GM12873 (cell line): ENCODE measurements around the gene HPSE2.

Experiments
- TF ChIP-seq, protein P1 (sequence below): IDR thresholded peaks from 2 replicates; pipeline ENCODE4 v1.5.1; 2012; ENCODE audit warnings: low read depth, mild to moderate bottlenecking, moderate library complexity, low read length, control low read depth; ENCODE audit not compliant: insufficient read depth; ENCODE audit errors: missing control alignments

The HPSE2 gene

DNA sequence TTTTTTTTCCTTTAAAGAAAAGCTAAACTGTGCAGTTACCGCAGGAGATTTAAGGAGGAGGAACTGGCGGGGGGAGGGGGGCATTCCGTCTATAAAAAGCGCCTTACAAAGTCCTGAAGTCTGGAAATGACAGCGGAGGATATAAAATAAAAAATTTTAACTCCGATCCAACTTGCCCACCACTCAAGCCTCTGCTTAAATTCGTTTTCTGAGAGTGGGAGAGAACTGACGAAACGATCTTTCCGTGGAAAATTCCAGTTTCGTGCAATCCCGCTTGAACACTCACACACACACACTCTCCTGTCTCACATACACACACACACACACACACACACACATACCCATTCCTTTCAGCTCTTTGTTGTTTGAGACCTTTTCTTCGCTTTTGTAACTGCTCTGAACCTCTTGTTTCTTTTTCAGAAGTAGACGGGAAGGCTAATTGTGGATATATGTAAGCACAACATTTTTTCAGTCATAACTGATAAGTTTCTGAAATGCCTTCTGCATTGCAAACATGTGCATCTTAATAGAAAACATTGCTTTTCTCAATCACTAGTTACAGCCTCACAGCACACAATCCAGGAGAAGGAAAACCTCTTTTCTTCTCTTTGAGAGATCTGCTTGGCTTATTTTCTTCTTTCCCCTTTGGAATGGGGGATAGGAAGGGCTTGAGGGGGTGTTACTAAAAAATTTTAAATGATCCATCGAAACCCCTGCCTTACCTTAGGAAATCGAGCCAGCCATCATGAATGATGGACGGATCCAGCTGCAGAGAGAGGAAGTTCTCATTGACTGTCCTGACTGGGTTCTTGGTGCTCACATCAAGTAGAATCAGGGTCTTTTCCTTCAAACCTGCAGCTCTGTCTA is 628 bp downstream of the HPSE2 start:
- TF ChIP-seq, protein P1, sequence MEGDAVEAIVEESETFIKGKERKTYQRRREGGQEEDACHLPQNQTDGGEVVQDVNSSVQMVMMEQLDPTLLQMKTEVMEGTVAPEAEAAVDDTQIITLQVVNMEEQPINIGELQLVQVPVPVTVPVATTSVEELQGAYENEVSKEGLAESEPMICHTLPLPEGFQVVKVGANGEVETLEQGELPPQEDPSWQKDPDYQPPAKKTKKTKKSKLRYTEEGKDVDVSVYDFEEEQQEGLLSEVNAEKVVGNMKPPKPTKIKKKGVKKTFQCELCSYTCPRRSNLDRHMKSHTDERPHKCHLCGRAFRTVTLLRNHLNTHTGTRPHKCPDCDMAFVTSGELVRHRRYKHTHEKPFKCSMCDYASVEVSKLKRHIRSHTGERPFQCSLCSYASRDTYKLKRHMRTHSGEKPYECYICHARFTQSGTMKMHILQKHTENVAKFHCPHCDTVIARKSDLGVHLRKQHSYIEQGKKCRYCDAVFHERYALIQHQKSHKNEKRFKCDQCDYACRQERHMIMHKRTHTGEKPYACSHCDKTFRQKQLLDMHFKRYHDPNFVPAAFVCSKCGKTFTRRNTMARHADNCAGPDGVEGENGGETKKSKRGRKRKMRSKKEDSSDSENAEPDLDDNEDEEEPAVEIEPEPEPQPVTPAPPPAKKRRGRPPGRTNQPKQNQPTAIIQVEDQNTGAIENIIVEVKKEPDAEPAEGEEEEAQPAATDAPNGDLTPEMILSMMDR: no peak

DNA sequence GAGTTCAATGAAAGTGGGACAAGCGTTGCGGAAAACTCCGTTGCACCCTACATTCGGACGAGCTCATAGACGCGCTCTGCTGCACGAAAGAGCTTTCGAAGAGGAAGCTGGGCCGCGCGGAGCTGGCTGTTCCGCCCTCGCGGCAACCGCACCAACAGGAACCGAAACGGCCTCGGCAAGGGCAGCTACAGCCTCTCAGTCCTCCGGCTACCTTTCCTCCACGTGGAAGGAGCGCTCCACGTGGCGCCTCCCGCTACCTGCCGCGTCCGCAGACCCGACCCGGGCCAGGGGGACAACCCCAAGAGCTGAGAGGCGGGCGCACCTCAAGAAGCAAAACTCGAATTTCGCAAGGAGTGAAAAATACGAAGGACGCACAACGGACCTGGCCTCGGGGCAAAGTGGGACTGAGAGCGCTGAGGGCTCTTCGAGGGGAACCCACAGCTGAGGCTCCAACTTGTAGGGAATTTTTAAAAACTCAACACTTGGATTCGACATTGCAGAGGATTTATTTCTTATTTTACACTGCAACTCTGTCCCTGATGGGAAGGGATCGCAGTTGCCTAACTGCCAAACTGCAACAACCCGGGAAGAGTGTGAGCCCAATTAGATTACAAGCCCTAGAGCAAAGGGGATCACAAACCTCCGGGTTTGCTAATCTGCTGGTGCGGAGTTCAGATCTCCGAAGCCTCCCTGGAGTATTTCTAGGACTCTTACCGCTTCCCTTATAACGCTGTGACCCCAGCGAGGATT is 1.4 kb downstream of the HPSE2 start:
- TF ChIP-seq, protein P1: peak; percentile 11

DNA sequence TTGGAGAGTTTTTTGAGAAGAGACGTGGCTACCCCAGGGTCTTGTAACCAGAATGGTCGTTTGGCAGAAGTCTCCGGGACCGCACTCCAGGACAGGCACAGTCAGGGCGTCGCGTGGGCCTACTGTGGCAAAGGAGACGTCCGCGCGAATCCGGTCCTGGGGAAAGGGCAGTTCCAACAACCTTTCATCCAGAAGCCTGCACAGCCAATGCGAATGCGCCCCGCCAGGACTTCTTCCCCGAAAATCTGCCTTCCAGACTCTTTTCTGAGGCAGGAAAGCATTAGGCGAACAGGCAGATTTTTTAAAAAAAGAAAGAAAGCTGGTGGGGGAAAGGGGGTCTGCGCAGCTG is 2.0 kb downstream of the HPSE2 start:
- TF ChIP-seq, protein P1: no peak

DNA sequence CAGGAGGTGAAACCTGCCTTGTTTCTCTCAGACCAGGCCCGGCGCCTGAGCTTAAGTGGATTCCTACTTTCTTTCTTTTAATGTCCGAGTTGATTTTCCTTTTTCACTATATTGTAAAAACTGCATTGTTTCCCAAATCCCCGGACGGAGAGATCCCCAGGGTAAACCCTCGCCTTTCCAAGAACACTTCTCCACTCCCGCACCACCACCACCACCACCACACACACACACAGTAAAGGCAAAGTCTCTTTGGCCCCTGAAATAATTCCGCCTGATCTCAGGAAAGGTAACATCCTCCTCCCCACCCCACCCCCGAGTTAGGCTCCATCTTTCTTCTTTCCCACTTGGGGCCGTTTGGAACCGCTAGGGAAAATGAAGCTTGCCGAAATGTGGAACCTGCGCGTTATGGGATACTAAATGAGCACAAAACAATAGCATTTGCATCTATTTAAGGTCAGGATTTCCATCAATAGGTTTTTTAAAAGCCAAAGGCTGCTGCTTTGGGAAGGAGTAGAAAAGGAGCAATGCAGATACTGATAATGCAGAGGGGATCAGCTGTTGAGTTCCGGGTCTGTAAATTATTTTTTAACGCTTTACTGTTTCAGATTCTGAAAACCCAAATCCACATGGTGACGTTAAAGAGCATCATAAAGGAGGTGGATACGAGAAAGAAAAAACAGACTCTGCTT is 2.5 kb downstream of the HPSE2 start:
- TF ChIP-seq, protein P1: no peak

DNA sequence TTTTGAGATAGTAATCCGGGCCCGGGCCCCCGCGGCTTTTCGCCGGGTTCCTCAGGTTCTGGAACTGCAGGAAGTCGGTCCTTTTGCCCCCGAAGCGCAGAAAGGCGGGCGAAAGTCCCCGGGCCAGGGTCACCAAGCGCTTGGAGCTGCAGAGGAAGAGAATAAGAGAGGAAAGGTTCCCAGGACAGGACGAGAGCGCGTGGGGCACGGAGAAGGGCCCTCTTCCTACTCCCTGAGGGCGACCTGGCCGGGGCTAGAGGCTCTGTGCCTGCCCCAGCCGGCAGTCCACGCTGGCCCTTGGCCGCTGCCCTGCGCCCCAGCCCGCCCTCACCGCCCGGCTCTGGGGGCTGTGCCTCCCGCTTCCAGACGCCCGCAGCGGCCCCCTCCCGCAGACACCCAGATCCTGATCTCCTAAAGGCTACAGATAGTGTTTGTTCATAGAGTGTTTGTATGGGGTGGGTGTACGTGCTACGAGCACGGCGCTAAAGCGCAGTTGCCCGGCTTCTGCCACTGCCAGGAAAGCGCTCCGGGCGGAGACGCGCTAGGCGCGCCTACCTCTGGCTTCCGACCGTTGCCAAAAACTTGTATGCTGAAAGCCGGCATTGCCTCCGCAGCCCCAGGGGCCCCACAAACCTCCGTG is 3.2 kb downstream of the HPSE2 start:
- TF ChIP-seq, protein P1: no peak

DNA sequence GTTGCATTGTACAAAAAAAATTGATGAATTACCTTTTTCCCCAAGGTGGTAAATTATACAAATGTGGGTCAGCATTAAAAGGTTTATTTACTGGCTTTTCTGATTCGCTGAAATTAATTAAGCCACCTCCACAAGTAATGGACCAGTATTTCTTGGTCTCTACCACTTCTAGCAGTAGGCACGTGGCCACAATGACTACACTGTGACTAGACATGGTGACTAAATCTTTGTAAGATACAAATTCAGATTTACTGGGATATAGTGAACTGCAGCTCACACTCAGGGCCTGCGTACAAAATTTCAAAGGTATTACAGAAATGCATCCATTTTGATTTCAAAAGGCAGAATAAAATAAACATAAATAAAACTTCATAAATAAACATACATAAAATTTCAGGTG is 10.9 kb downstream of the HPSE2 start:
- TF ChIP-seq, protein P1: no peak

DNA sequence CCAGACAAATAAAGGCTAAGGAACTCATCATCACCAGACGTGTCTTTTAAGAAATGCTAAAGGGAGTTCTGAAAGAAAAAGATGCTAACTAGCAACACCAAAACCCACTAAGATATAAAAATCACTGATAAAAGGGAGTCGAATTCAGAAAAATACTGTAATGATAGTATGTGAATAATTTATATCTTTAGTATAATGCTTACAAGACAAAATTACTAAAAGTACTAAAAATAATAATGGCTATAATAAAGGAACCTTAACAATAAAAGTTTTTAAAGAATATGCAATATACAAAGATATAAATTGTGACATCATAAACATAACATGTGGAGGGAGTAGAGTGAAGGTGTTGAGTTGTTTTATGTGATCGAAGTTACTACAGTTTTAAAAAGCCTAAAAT is 28.3 kb downstream of the HPSE2 start:
- TF ChIP-seq, protein P1: no peak
